GM18858 (cell line): ENCODE data around the gene SMYD2.

ENCODE experiments used
- ATAC-seq: cut with Tn5 transposase; IDR thresholded peaks from one replicate; pipeline ENCODE4 v1.9.1; 2021; ENCODE audit not compliant: unreplicated experiment

The SMYD2 gene

GRCh38 chr1:214360116-214360515 lies 79.2 kb downstream of the SMYD2 start:
- ATAC-seq, result no peak

DNA sequence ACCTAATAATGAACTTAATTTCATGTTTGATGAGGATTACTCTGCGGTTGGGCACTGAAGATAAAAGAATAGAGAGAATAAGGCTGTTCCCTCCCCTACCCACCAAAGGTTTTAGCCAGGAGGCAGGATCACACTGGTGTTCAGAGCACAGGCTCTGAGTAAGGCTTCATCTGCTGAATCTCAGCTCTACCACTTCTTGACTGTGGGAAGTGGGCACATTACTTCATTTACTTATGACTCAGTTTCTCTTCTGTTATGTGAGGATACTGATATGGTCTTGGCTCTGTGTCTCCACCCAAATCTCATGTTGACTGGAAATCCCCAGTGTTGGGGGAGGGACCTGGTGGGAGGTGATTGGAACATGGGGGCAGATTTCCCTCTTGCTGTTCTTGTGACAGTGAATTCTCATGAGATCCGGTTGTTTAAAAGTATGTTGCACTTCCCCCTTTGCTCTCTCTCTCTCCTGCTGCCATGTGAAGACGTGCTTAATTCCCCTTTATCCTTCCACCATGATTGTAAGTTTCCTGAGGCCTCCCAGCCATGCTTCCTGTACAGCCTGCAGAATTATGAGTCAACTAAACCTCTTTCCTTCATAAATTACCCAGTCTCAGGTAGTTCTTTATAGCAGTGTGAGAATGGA lies 79.7 kb downstream of the SMYD2 start:
- no peak for ATAC-seq

DNA sequence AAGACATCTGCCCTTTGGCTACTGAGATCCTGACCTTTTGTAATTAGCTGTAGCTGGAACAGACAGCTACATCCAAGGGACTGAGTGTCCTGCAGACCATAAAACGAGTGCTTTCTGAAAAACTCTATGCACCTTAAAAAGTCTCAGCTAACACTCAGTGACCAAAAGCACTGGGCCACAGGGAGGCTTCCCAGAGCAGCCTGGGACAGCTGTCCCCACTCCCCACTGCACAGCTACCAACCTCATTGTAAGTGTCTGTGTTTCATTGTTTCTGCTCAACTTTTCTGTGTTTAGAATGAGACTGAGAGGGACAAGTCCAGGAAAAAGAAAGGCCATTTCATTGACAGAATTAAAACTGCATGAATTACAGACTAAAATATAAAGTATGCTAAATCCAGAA lies 80.7 kb downstream of the SMYD2 start:
- ATAC-seq, result no peak

DNA sequence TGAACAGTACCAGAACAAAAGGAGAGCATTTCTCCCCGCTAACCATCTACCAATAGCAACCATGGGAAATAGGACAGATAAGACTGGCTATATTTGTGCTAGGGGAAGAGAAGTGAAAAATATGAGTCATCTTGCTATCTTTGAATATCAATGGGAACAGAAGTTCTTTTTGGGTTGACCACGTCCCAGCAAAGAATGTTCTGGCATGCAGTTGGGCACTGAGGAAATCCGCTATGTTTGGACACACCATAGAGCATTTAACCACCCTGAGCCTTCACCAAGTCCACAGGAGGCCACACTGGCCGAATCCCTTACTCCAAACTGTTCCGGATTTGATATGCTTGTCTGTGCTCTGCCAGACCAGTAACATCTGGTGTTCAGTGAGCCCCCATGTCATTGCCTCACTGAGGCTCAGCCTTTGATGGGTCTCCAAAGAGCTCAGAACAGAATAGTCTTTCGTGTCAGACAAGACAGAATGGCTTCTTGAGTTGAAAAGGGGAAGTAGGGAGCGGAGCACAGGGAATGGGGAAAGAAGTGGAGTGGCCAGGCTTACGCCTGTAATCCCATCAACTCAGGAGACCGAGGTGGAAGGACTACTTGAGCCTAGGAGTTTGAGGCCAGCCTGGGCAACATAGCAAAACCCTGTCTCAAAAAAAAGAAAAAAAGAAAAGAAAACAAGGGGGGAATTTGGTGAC lies 81.4 kb downstream of the SMYD2 start:
- no peak for ATAC-seq

DNA sequence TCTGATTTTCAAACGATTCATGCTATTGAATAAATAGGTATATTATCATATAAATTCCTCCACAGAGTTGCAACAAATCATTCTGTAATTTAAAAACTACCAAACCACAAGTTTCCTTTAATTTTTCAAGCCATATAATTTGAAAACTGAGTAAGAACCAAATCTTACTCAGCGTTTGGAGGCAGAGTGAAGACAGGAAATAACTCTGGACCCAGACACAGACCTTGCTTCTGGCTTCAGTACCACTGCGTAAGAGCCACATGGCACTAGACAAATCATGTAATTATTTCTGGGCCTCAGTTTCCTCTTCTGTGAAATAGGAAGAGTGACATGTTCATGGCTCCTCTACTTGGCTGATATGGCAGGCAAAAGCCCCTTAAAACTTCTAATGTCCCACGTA lies 82.4 kb downstream of the SMYD2 start:
- no peak for ATAC-seq

- no peak for ATAC-seq
These were observed 83.4 kb downstream of the SMYD2 start for GRCh38 chr1:214364386-214364785.

DNA sequence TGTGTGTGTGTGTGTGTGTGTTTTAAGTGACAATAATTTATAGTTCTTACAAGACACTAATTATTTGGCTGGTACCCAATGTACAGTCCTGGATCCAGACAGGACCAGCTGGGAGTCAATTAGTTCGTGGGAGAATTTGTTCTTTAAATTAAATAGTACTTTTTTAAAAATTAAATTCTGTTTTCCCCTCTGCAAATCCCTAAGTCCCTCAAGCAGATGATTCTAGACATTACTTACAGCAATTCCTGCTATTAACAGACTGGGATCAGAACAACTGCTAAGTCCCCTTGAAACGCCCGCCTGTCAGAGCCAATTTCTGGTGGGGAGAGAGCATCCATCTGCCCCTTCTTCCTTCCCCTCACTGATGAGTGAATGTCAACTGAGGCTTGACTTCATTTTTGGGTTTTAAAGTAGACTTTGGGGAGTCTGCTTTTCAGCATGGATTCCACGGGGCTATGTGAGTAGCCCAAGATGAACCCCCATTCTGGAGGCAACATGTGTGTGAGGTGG lies 83.9 kb downstream of the SMYD2 start:
- no peak for ATAC-seq

DNA sequence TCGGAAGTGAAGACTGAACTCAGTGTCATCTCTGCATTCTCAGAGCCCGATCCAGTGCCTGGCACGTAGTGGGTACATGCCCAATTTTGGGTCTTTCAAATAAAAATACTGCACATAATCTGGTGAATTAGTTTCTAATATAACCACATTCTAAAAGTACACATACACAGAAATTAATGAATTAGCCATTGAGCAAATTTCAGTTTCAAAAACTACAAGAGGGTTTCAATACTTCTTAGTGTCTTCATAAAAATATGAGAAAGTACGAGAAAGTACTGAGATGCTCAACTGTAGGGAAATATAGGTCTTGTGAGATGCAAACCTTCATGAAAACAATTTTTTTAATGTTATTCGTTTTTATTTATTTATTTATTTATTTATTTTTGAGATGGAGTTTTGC lies 86.9 kb downstream of the SMYD2 start:
- no peak for ATAC-seq

- no peak for ATAC-seq
These were observed 88.4 kb downstream of the SMYD2 start for GRCh38 chr1:214369364-214369763.

GRCh38 chr1:214370615-214371014 lies 89.7 kb downstream of the SMYD2 start:
- ATAC-seq, result no peak

GRCh38 chr1:214372092-214372491 lies 91.1 kb downstream of the SMYD2 start:
- ATAC-seq, result no peak

GRCh38 chr1:214377485-214377884 lies 96.5 kb downstream of the SMYD2 start:
- ATAC-seq, result no peak

DNA sequence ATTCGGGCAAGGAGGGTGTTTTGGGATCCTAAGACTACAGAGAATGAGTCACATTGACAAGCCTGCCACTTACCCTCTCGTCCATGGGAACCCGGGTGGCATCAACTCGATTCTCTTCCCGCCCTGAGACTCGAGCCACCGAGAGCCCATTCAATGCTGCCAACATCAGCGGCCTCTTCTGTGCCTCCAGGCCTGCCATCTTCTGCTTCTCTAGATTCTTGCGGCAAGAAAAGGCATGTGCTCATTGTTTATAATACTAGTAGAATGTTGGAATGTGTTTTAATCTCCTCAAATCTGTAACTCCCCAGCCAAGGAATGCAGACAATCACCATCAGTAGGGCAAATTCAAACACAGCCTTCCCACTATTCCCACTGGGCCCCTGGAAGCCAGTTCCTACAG lies 96.9 kb downstream of the SMYD2 start:
- ATAC-seq, result no peak

DNA sequence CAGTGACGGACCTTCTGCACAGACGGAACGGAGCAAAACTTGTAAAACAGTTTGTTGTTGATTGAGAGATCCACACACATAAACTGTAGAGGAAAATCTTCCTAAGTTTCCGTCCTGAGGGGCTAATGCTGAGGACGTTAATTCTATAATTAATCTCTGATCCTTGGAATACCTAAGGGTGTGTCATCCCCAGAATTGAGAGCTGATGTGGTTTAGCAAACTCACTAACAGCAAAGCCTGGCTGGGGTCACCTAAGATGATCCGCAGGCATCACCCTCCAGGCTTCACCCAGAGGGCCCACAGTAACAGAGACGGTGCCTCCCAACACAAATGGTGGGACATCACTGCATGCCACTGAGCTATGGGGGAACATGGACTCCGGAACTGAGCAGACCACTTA lies 97.5 kb downstream of the SMYD2 start:
- ATAC-seq, result no peak

DNA sequence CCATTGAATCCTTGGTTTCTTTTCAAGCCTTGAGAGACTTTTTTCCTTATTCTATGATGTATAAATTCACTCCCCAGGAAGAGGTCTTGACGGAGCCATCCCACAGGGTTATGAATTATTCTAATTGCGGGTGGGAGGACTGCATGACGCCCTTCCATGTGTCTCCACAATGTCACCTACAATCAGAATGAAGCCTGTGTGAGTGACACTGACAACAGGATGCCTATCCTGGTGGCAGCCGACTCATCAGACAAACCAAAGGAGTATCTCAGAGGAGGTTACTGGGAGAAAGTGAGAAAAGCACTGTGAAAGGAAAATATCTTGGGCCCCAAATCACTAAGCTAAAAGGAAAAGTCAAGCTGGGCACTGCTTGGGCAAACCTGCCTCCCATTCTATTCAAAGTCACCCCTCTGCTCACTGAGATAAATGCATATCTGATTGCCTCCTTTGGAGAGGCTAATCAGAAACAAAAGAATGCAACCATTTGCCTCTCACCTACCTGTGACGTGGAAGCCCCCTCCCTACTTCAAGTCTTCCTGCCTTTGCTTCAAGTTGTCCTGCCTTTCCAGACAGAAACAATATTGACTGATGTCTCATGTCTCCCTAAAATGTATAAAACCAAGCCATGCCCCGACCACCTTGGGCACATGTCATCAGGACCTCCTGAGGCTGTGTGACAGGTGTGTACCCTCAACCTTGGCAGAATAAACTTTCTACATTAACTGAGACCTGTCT lies 98.4 kb downstream of the SMYD2 start:
- ATAC-seq, result no peak

DNA sequence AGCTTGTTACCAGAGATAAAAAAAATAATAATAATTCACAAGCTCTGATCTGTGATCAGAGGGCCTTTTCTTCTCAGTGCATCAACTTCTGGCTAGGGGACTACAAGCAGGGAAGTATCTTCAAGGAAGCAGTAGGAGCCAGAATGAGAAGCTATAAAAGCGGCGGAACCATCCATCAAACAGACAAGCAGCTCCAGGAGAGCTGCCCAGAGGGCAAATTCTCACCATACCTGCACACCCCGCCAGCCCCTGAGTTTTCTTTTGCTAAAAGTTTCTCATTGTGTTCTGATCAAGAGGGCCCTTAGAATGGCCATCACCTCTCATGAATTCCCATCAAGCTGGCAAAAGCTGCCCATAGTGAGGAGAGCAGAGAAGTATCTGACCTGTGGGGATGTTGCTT lies 99.4 kb downstream of the SMYD2 start:
- no peak for ATAC-seq

GRCh38 chr1:214380986-214381695 lies 100.2 kb downstream of the SMYD2 start:
- no peak for ATAC-seq

GRCh38 chr1:214383381-214384372 lies 102.7 kb downstream of the SMYD2 start:
- no peak for ATAC-seq

GRCh38 chr1:214384373-214385079 lies 103.6 kb downstream of the SMYD2 start:
- no peak for ATAC-seq

- no peak for ATAC-seq
These were observed 104.5 kb downstream of the SMYD2 start for GRCh38 chr1:214385428-214385827.
